ENCODE data around the gene CALCA. TPM values are rescaled to one million over a fixed set of nuclear protein-coding genes. Genes with fewer than 3 reads are reported as not detected.

Gene CALCA
- total and polyA plus RNA-seq, 2 of the 4 experiments (the other 2 are of a cell fraction): not detected

- no peak overlapping the region for H3K4me3 ChIP-seq (ENCODE audit: insufficient read depth, low read depth, low read length)
- TF ChIP-seq POLR2A (IDR thresholded peaks at IDR 0.05; ENCODE audit: low read depth, low read length) (no peak), CTCF (conservative IDR thresholded peaks at IDR 0.05; ENCODE audit: low read depth, low read length) (peak; percentile 40), USF2 (IDR thresholded peaks at IDR 0.05; ENCODE audit: low read depth, low read length) (no peak), SMC3 (IDR thresholded peaks at IDR 0.05; ENCODE audit: low read depth, low read length) (peak; percentile 21; the same call in 1 of the 2 replicates), RFX5 (IDR thresholded peaks at IDR 0.05; ENCODE audit: low read depth, low read length) (no peak), BHLHE40 (IDR thresholded peaks at IDR 0.05; ENCODE audit: low read depth, low read length) (no peak), NFE2L2 (IDR thresholded peaks at IDR 0.05; ENCODE audit: low read depth, low read length) (no peak), MAFK (IDR thresholded peaks at IDR 0.05; ENCODE audit: low read depth, low read length) (no peak), RAD21 (IDR thresholded peaks at IDR 0.05; ENCODE audit: low read length) (peak; percentile 51), CEBPB (IDR thresholded peaks at IDR 0.05; ENCODE audit: low read depth, low read length) (no peak), MAZ (IDR thresholded peaks at IDR 0.05; ENCODE audit: borderline replicate concordance, low read depth, low read length) (no peak), MXI1 (IDR thresholded peaks at IDR 0.05; ENCODE audit: borderline replicate concordance, low read depth, low read length) (no peak), RCOR1 (IDR thresholded peaks at IDR 0.05; ENCODE audit: insufficient replicate concordance, low read length) (no peak), CHD1 (IDR thresholded peaks at IDR 0.05; ENCODE audit: low read depth, low read length) (no peak), ELK1 (IDR thresholded peaks at IDR 0.05; ENCODE audit: borderline replicate concordance, low read depth, low read length) (no peak), FOS (IDR thresholded peaks at IDR 0.05; ENCODE audit: low read depth, low read length) (no peak)
- H3K56ac ChIP-seq (ENCODE audit: extremely low read depth, insufficient read depth, low read length): no peak overlapping the region
- ATAC-seq (ENCODE audit: low read depth) (no peak), DNase-seq (peak; percentile 46)
- no peak overlapping the region for H3K9ac ChIP-seq (ENCODE audit: low read depth, low read length)
- BruUV-seq (replicated peaks): no TSS peak
- no peaks in the 10 kb centered on the region for H3K79me1 ChIP-seq (ENCODE audit: low read depth in 1 of 2, low read length in 2 of 2)
- no peaks in the 10 kb centered on the region for H3K9me1 ChIP-seq (ENCODE audit: insufficient read depth, low read length)
- H3K27me3 ChIP-seq (ENCODE audit: control insufficient read depth, insufficient read depth, low read length): no peaks in the 10 kb centered on the region
- in situ Hi-C loops (cut with MboI; ENCODE audit: low sequenced_read_pairs): no loop called here
- no peak overlapping the region for H3K4me2 ChIP-seq (ENCODE audit: low read depth, low read length)
- H3K18ac ChIP-seq (ENCODE audit: low read depth, low read length): no peak overlapping the region
- H3K27ac ChIP-seq (ENCODE audit: insufficient read depth, low read length): no peak overlapping the region
- H2BK15ac ChIP-seq (ENCODE audit: low read depth, low read length): no peak overlapping the region
- CTCF ChIA-PET: interaction anchor here (0.6 to 1.1 kb wide), 2 partner anchors 8 to 248 kb away, joined by 3 read pairs; no protein-coding TSS in a partner anchor
- no peak overlapping the region for H2BK20ac ChIP-seq (ENCODE audit: low read depth, low read length)
- H2AK9ac ChIP-seq (replicated peaks; ENCODE audit: low read depth, low read length, poor library complexity): no peak overlapping the region
- no peak overlapping the region for H2BK5ac ChIP-seq (ENCODE audit: low read depth, low read length, poor library complexity, severe bottlenecking)
- H4K5ac ChIP-seq (ENCODE audit: low read depth, low read length): no peak overlapping the region
- H3K4me1 ChIP-seq (ENCODE audit: control insufficient read depth, insufficient read depth, low read length): no peaks in the 10 kb centered on the region
- H4K20me1 ChIP-seq (ENCODE audit: insufficient read depth, low read length): no peaks in the 10 kb centered on the region
- H3K4ac ChIP-seq (ENCODE audit: low read depth, low read length): no peak overlapping the region
- H3K36me3 ChIP-seq (ENCODE audit: control insufficient read depth, insufficient read depth, low read length): no peaks in the 10 kb centered on the region
- H3K23ac ChIP-seq (ENCODE audit: low read depth, low read length): no peak overlapping the region
- intact Hi-C loops (cut with micrococcal nuclease): no loop called here
- no peak overlapping the region for H2BK120ac ChIP-seq (ENCODE audit: low read depth, low read length)
- no peak overlapping the region for H4K91ac ChIP-seq (ENCODE audit: insufficient read depth, low read depth, low read length)
- POLR2A ChIA-PET (ENCODE audit: unreplicated experiment): interaction anchor here (0.6 kb wide), 1 partner anchor 50 kb away, joined by 3 read pairs; no protein-coding TSS in a partner anchor
- no peaks in the 10 kb centered on the region for H3K9me3 ChIP-seq (ENCODE audit: control insufficient read depth, insufficient read depth, low read length)
- WGBS, 2 experiments (ENCODE audit: extremely low coverage in 2 of 2, insufficient read length in 1 of 2): no CpG with 5 or more reads among the region's 5 CpGs
- no peak overlapping the region for H3K14ac ChIP-seq (replicated peaks; ENCODE audit: low read depth, low read length)
- H2AK5ac ChIP-seq (ENCODE audit: low read depth, low read length): no peak overlapping the region
- dilution Hi-C loops (cut with HindIII; ENCODE audit: low sequenced_read_pairs, unreplicated experiment): no loop called here
- H4K8ac ChIP-seq (ENCODE audit: low read depth in 2 of 2, low read length in 2 of 2): no peak overlapping the region
- no peak overlapping the region for H2AFZ ChIP-seq (replicated peaks; ENCODE audit: low read length, poor library complexity)
These were observed 34.1 kb upstream of the CALCA start for GRCh38 chr11:15006139-15006759.
